ENCODE data around the gene EMILIN1. TPM values are rescaled to one million over a fixed set of nuclear protein-coding genes. Genes with fewer than 3 reads are reported as not detected.
"Not testable (repeated sequence)": the region's sequence is repeated elsewhere in the genome, so short reads cannot be mapped to it uniquely, and the experiment has no call there.

The EMILIN1 gene
- total RNA-seq, 4 donors from 2014 or later, result 6.2 to 27.8 (median 9.9) TPM

- H3K27ac ChIP-seq, result no peak overlapping the region
- peaks cover 0 to 16% (median 0%) of the 10 kb centered on the region in 4 donors for H3K27me3 ChIP-seq
- WGBS, 2 donors, result 75 to 81% methylated on average over 2 of the region's 2 CpGs
- H3K4me1 ChIP-seq, result no peaks in the 10 kb centered on the region
- intact Hi-C loops (cut with DNase I), result loop anchor here (10.0 kb wide), 1 partner anchor 167 kb away; the partner anchor contains the start of gene DNAJC5G
- no peak overlapping the region for H3K4me3 ChIP-seq
- no peaks in the 10 kb centered on the region for H3K36me3 ChIP-seq
- TF ChIP-seq CTCF (IDR thresholded peaks at IDR 0.05) (no peak), POLR2A (IDR thresholded peaks at IDR 0.05) (no peak)
- no peaks in the 10 kb centered on the region for H3K9me3 ChIP-seq
- DNase-seq, result no peak
Observed at GRCh38 chr2:27108221-27108620, 29.8 kb downstream of the EMILIN1 start.

DNA sequence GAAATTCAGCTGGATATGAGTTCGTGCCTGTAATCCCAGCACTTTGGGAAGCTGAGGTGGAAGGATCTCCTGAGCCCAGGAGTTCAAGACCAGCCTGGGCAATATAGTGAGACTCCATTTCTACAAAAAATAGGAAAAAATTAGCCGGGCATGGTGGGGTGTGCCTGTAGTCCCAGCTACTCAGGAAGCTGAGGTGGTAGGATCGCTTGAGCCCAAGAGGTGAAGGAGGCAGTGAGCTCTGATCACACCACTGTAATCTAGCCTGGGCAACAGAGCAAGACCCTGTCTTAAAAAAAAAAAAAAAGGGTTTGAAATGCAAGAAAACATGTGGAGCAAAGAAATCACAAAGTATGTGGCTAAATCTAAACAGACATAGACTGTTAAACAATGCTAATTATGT, 30.7 kb downstream of the EMILIN1 start:
- no peak for DNase-seq
- Histone ChIP-seq H3K27me3 (peaks cover 0 to 11% (median 0%) of the 10 kb centered on the region in 4 donors), H3K36me3 (no peaks in the 10 kb centered on the region), H3K27ac (no peak overlapping the region), H3K9me3 (no peaks in the 10 kb centered on the region), H3K4me3 (no peak overlapping the region), H3K4me1 (no peaks in the 10 kb centered on the region)
- 86 to 90% methylated on average over 3 of the region's 3 CpGs for WGBS, 2 donors
- intact Hi-C loops (cut with DNase I), result loop anchor here (10.0 kb wide), 1 partner anchor 166 kb away; the partner anchor contains the start of gene DNAJC5G
- no peak for TF ChIP-seq POLR2A (IDR thresholded peaks at IDR 0.05)
- TF ChIP-seq CTCF (IDR thresholded peaks at IDR 0.05), result no peak

GRCh38 chr2:27110603-27111352, 32.4 kb downstream of the EMILIN1 start:
- H3K27ac ChIP-seq; intact Hi-C loops (cut with DNase I); H3K36me3 ChIP-seq; H3K9me3 ChIP-seq; DNase-seq; H3K4me3 ChIP-seq; H3K4me1 ChIP-seq; H3K27me3 ChIP-seq: not testable (repeated sequence)
- WGBS, 2 donors, result 83 to 89% methylated on average over 22 to 24 of the region's 24 CpGs

DNA sequence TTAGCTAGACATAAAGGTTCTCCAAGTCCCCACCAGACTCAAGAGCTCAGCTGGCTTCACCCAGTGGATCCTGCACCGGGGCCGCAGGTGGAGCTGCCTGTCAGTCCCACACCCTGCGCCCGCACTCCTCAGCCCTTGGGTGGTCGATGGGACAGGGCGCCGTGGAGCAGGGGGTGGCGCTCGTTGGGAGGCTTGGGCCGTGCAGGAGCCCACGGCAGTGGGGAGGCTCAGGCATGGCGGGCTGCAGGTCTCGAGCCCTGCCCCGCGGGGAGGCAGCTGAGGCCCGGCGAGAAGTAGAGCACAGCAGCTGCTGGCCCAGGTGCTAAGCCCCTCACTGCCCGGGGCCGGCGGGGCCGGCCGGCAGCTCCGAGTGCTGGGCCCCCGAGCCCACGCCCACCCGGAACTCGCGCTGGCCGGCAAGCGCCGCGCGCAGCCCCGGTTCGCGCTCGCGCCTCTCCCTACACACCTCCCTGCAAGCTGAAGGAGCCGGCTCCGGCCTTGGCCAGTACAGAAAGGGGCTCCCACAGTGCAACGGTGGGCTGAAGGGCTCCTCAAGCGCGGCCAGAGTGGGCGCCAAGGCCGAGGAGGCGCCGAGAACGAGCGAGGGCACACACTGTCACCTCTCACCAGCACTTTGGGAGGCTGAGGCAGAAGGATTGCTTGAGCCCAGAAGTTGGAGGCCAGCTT, 33.1 kb downstream of the EMILIN1 start:
- DNase-seq; H3K27ac ChIP-seq; H3K27me3 ChIP-seq; H3K4me3 ChIP-seq; H3K36me3 ChIP-seq; H3K9me3 ChIP-seq; intact Hi-C loops (cut with DNase I); H3K4me1 ChIP-seq: not testable (repeated sequence)
- no CpG with 5 or more reads among the region's 49 CpGs for WGBS, 2 donors

DNA sequence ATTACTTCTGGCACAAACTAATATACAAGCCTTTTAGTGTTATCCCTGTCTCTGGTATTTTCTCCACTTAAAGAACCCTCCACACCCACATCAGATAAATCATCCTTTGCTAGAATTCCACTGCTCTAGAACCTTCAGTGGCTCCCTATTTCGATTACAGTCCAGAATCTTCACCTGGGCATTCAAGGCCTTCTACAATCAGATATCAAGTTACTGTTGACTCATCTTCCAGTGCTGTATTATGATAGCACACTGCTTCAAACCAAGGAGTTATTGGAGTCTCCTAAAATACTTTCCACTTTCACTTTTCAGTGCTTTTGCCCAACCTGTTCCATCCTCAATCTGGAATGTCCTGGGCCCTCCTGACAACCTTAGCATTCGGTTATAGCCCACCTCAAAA, 37.1 kb downstream of the EMILIN1 start:
- Histone ChIP-seq H3K4me3 (no peak overlapping the region), H3K36me3 (no peaks in the 10 kb centered on the region), H3K9me3 (no peaks in the 10 kb centered on the region), H3K27ac (no peak overlapping the region), H3K27me3 (peaks cover 0 to 40% (median 0%) of the 10 kb centered on the region in 4 donors), H3K4me1 (peaks cover 0 to 15% (median 11%) of the 10 kb centered on the region in 3 donors)
- WGBS, 2 donors, result 57 to 60% methylated on average over 2 of the region's 2 CpGs
- no peak for TF ChIP-seq CTCF (IDR thresholded peaks at IDR 0.05)
- intact Hi-C loops (cut with DNase I), result no loop called here
- no peak for DNase-seq

DNA sequence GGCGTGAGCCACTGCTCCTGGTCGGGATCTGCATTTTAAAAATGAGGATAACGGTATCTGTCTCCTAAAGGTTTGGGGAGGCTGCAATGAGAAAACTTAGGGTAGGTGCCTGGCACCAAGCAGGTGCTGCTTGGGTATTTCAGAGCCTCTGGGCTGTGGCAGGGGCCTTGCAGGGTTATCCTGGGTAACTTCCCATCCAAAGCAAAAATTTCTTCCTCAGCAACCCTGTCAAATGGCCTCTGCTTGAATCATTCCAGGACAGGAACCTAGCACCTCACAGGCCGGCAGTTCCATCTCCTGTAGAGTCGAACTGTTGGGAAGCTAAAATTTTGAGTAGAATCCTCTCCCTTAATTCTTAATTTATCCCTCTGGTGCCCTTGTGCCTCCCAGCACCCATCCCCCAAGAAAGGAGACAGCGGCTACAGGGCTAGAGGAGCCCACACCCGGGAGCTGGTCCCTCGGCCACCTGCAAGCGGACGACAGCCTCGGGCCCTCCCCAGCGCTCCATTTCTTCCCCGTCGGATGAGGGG, 39.6 kb downstream of the EMILIN1 start:
- TF ChIP-seq CTCF (IDR thresholded peaks at IDR 0.05) (no peak), POLR2A (IDR thresholded peaks at IDR 0.05) (no peak)
- Histone ChIP-seq H3K27me3 (peaks cover 0 to 40% (median 0%) of the 10 kb centered on the region in 4 donors), H3K27ac (no peak overlapping the region), H3K9me3 (no peaks in the 10 kb centered on the region), H3K4me1 (peaks cover 0 to 18% (median 11%) of the 10 kb centered on the region in 3 donors), H3K36me3 (no peaks in the 10 kb centered on the region), H3K4me3 (peak overlapping the region; percentile 34 to 67 (median 44))
- 51 to 70% methylated on average over 5 of the region's 14 CpGs for WGBS, 2 donors
- DNase-seq, result no peak
- intact Hi-C loops (cut with DNase I), result no loop called here
